SIG-M5 treated with dmso at 0.1 percent for 504 hours (cell line): ENCODE results near the gene GFRA1.

Experiments
- DNase-seq: peaks from one replicate; lab custom pipeline; 2025; ENCODE audit not compliant: unreplicated experiment; lab: John Stamatoyannopoulos, UW

Gene GFRA1

GRCh38 chr10:116272440-116273283 is at the start of gene GFRA1:
Gene GFRA1 (minus strand): TSS chr10:116273206. CDS start chr10:116272029, 1,177 bp downstream.
- DNase-seq: no peak

- DNase-seq: no peak
Observed at GRCh38 chr10:116316503-116316902, 43.5 kb upstream of the GFRA1 start.

GRCh38 chr10:116312548-116312947 is 39.5 kb upstream of the GFRA1 start:
- DNase-seq: no peak

GRCh38 chr10:116311706-116312490 is 38.9 kb upstream of the GFRA1 start:
- no peak for DNase-seq

GRCh38 chr10:116311016-116311415 is 38.0 kb upstream of the GFRA1 start:
- no peak for DNase-seq

- no peak for DNase-seq
Observed at GRCh38 chr10:116307455-116307854, 34.4 kb upstream of the GFRA1 start.

GRCh38 chr10:116306847-116307246 is 33.8 kb upstream of the GFRA1 start:
- DNase-seq: no peak

- DNase-seq: no peak
Observed at GRCh38 chr10:116304923-116305322, 31.9 kb upstream of the GFRA1 start.

- DNase-seq: no peak
Observed at GRCh38 chr10:116300542-116300941, 27.5 kb upstream of the GFRA1 start.

GRCh38 chr10:116298586-116298985 is 25.6 kb upstream of the GFRA1 start:
- DNase-seq: no peak

GRCh38 chr10:116296291-116296721 is 23.3 kb upstream of the GFRA1 start:
- no peak for DNase-seq

- no peak for DNase-seq
Observed at GRCh38 chr10:116292493-116292892, 19.5 kb upstream of the GFRA1 start.

GRCh38 chr10:116289652-116290051 is 16.6 kb upstream of the GFRA1 start:
- no peak for DNase-seq

GRCh38 chr10:116287906-116288501 is 15.0 kb upstream of the GFRA1 start:
- DNase-seq: peak; percentile 7

- DNase-seq: no peak
Observed at GRCh38 chr10:116286626-116287200, 13.7 kb upstream of the GFRA1 start.

- no peak for DNase-seq
Observed at GRCh38 chr10:116281775-116282174, 8.8 kb upstream of the GFRA1 start.

- no peak for DNase-seq
Observed at GRCh38 chr10:116278846-116279245, 5.8 kb upstream of the GFRA1 start.

- no peak for DNase-seq
Observed at GRCh38 chr10:116276981-116277380, 4.0 kb upstream of the GFRA1 start.

GRCh38 chr10:116274064-116274904 is 1.3 kb upstream of the GFRA1 start:
- DNase-seq: no peak
